Muscle of back (tissue), 11 donors: Measurements from ENCODE around the gene GALNT15. TPM values are rescaled to one million over a fixed set of nuclear protein-coding genes. Genes with fewer than 3 reads are reported as not detected.

Experiments used
- DNase-seq, 3 donors: peaks; one replicate each; pipeline versions ENCODE4 v3.0.0 to v3.0.0-alpha.2; 2013
- polyA plus RNA-seq, 10 donors: library from polyadenylated mRNA; unstranded; fragments of 120-200 nt; gene quantifications; one replicate each; pipeline ENCODE4 v1.2.1, GENCODE V29; 2013; ENCODE audit not compliant: insufficient read length in 10 of 10

GALNT15 gene
- polyA plus RNA-seq, 10 donors, result 0.71 to 2.3 (median 1.3) TPM

DNA sequence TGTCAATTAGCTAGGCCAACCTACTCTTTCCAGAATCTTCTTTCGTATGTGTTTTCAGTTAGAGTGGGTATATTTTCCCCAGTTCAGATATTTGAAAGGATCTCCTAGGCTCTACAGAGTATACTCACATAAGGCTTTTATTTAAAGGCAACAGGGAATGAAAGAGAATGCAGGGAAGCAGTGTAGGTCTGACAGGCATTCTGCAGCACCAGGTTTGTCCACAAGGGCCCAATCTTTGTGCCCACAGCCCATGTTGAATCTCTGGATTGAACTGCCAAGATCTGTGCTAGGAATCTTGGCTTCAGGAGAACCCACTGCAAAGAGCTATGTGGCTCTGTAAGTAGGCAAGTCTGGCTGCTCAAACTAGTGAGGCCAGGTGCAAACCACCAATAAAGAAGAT lies 24.2 kb upstream of the GALNT15 start:
- no peak for DNase-seq

DNA sequence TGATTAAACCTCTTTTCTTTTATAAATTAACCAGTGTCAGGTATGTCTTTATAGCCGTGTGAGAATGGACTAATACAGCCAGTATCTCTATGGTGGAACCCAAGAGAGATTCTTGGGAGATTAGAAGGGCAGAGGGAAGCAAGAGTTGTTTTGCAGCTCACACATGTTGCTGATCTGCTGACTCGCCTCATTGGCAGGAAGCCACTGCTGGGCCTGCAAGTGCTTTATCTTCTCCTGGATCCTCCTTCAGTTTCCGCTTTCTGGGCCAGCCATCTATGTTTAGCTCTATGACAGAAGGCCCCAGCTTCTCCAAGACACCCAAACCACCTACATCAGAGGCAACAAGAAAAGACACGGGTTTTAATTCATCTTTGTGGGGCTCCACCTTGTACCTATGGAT lies 23.4 kb upstream of the GALNT15 start:
- peak; percentile 51 to 84 (median 73) for DNase-seq

DNA sequence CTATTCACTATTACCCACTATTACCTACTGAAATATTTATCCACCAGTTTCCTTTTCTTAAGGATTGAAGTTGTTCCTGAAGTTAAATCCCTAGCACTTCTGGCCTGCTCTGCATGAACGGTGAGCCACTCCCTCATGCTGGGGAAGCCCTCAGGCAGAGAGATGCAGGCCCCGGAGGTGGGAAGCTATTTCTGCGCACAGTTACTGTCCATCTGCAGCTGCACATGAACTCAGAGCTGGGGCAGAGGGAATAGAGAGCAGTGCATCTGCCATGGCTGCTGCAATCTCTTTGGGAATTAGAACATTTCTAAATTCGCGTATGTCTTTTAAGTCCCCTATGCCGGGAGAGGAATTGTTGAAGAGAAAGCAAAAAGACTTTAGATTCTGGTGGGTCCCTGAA lies 6.3 kb upstream of the GALNT15 start:
- peak in 1 of 3 donors; percentile 67 for DNase-seq

DNA sequence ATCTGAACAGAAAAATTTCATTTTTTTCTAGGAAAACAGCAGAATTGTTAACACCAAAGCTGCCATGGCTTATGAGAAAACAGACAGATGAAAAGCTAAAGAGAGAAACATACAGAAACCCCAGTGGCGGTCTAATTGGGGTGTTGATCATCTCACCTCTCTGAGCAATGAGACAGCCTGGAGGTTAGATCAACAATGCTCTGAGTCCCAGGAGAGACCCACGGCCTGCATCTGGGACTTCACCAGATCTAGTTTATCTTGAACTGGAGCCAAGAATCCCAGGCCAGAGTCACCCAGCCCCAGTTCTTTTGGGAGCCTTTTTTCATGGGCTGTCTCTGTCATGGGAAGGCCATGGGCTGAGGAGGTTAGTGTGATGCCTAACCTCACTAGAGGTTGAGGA lies 3.5 kb upstream of the GALNT15 start:
- DNase-seq, result no peak

DNA sequence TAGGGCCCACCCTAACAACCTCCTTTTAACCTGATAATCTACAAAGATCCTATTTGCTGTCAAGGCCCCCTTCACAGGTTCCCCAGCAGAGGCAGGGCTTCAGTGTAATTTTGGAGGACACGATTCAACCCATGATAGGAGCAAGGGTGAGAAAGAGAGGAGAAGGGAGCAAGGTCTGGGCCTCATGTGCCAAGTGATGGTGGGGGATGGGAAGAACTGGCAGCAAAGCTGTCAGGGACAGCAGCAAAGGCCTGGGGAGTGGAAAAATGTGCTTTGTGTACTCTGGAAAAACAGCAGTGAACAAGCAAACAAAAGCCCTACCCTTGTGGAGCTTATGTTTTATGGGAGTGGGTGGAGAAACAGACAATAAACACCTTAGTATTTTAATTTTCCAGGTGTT lies 2.7 kb upstream of the GALNT15 start:
- DNase-seq, result no peak

DNA sequence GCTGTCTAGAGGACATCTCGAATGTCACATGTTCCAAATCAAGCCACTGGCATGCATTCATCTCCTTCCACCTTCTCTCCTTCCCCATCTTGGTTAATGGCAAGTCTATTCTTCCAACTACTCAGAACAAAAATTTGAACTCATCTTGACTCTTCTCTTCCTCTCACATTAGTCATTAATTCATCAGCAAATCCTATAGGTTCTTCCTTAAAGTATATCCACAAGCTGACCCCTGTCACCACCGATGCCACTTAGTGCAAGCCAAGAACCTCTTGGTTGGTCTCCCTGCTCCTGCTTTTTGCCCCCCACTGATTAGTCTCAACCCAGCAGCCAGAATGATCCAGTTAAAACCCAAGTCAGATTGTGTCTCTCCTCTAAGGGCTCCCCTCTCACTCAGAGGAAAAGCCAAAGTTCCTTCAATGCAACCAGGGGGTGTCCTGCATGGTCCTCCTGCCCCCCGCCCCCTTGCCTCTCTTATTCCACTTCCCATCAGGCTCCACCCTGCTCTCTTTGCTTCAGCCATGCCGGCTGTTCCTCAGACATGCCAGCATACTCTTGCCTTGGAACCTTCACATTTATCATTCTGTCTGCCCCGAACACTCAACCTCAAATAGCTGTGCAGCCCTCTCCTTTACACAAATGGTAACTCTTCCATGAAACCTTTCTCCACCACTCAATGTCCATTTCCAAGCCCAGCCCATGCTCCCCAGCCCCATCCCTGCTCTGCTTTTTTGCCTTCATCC lies 1.0 kb upstream of the GALNT15 start:
- no peak for DNase-seq

DNA sequence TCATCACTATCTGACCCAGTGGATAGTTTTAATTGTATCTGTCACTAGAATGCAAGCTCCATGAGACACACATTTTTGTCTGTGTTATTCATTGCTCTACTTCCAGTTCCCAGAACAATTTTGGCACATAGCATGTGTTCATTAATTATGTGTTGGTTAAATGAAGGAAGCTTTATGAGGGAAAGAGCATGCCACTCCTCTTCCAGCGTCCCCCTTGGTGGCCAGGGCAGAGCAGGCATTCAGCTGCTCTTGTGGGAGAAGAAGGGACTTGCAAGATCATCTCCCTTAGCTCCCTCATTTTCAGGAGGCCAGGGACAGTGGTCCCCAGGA lies 489 bp upstream of the GALNT15 start:
- peak in 1 of 3 donors; percentile 78 for DNase-seq

DNA sequence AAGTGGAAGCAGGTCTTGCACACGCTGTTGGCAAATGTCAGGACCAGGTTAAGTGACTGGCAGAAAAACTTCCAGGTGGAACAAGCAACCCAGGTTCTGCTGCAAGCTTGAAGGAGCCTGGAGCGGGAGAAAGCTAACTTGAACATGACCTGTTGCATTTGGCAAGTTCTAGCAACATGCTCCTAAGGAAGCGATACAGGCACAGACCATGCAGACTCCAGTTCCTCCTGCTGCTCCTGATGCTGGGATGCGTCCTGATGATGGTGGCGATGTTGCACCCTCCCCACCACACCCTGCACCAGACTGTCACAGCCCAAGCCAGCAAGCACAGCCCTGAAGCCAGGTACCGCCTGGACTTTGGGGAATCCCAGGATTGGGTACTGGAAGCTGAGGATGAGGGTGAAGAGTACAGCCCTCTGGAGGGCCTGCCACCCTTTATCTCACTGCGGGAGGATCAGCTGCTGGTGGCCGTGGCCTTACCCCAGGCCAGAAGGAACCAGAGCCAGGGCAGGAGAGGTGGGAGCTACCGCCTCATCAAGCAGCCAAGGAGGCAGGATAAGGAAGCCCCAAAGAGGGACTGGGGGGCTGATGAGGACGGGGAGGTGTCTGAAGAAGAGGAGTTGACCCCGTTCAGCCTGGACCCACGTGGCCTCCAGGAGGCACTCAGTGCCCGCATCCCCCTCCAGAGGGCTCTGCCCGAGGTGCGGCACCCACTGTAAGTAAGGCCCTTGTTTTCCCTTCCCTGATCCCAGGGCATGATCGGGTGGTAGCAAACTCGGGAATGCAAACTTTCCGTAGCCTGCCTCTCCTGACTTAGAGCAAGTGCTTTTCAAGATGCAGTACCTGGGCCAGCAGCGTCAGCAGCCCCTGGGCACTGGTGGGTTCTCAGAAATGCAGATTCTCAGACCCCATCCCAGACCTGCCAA lies 759 bp downstream of the GALNT15 start:
- no peak for DNase-seq

DNA sequence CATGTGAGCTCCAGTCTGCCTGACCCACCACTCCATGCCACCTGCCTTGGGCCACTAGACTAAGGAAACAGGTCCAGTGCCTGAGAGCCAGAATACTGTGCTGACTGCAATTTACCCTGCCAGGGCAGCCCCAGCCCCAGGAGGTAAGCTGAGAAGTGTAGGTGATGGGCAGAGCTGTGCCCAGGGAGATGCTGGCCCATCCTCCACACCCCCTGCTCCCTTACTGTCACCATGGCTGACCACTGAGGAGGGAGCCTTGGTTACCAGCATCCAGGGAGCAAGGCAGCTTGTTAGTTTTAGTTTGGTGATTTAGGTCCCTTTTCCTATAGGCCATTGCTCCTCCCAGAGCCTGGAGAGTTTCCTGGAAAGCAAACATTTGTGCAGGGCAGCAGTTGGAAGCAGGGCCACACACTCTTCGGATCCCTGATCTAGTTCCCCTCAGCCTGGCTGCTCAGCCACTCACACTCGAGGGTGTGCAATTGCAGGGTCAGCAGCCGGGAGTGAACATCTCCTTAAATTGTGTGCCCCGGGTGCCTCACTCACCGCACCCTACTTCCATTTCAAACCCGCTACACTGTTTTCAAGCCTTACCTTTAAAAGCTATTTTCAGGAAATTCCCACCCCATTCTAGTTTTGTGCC lies 2.0 kb downstream of the GALNT15 start:
- DNase-seq, result no peak

DNA sequence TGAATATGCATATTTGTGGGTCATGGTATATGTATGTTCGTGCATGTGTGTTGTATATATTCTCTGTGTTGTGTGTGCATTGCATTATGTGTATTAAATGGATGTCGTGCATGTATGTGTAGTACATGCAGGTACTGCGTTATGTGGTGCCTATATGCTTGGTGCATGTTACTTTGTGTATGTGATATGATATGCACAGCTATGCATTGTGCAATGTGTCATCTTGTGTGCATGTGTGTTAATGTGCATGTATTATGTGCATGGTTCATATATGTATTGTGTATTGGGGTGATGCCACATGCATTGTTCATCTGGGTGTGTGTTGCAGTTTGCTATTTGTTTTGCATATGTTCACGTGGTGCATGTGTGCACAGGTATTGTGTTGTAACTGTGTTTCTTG lies 2.9 kb downstream of the GALNT15 start:
- DNase-seq, result no peak

DNA sequence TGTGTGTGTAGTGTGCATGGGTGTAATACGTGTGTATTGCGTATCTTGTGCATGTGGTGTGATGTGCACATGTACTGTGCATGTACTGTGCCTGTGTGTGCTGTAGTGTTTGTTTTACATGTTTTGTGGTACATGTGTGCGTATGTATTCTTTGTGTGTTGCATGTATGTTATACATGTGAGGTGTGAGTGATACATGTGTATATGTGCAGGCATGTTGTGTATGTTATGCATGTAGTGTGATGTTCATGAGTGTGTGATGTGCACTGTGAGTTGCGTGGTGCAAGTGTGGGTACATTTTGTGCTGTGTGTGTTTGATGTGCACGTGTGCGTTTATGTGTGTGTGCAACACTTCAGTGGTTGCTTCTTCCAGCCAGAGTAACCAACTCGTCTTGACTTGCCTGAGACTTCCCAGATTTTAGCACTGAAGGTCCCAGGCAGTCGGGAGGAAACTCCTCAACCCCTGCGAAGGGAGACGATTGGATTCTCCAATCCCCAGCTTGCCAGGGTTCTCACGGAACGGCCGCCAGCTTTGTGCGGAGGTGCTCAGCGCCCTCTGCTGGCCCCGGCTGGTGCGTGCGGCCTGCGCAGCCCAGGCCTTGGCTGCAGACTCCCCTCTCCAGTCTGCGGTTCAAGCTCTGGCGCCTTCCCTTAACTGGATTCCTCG lies 3.6 kb downstream of the GALNT15 start:
- DNase-seq, result peak; percentile 88 to 90 (median 90)

DNA sequence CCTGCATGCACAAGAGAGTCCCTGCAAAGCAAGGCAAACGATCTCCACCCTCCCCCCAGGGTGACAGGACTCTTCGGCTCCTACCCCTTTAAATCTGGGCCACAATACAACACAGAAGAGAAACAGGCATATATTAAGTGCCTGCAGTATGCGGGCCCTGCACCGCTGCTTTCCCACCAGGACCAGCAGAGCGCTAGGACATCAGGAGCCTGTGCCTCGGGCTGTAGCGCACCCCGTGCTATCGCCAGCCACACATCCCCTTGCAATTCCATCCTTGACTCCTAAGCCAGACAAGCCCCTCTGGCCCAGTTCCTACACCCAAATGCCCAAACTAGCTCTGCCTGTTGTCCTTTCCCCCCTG lies 4.1 kb downstream of the GALNT15 start:
- no peak for DNase-seq

DNA sequence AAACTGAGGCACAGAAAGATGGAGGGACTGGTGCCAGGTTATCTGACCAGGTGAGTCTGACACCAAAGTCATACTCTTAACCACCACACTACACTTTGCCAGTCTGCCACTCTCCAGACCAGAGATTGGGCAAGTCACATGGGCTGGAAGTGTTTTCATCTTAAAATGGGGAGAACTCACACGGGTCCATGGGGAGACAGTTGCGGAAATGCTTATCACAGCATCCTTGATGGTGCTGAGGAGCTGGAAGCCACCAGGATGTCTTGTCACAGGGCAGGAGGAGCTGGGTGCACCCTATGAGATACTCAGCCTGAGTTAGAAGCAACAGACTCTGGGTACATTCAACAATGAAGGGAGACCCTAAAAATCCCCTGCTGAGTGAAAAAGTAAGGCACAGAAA lies 4.8 kb downstream of the GALNT15 start:
- no peak for DNase-seq

DNA sequence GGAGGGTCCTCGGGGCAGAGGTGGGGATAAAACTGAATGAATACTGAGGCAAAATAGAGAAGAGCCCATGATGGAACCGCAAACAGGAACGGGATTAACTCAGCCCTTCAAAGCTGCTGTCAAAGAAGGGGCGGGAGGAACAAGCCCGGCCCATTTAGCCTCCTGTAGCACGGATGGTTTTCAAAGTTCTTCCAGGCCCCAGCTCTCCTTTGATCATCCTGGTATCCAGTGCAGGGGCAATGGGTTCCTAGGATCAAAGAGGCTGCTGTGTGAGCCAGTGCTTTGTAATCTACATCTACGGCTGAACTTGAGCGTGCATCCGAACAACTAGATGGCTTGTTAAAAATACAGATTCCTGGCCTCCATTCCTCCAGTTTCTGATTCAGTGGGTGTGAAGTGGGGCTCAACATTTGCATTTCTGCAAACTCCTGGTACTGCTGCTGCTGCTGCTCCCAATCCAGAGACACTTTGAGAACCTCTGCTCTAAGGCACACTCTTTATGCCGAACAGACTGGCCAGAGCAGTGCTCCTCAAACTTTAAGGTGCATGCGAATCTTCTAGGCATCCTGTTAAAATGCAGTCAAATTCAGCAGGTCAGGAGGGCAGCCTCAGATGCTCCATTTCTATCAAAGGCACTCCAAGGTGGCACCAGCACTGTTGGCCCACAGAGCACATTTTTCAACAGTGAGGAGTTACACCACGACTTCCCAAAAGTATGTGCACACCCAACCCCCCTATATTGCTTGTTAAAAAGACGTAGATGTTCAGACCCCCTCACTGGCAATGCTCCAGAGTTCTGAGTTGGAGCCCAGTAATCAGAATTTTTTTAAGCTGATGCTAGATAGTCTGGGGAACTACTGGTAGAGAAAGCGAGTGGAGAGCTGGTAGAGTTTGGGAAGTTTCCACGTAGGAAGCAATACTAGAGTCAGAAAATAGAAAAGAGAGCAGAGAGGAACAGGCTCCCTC lies 5.6 kb downstream of the GALNT15 start:
- peak in 1 of 3 donors; percentile 81 for DNase-seq

DNA sequence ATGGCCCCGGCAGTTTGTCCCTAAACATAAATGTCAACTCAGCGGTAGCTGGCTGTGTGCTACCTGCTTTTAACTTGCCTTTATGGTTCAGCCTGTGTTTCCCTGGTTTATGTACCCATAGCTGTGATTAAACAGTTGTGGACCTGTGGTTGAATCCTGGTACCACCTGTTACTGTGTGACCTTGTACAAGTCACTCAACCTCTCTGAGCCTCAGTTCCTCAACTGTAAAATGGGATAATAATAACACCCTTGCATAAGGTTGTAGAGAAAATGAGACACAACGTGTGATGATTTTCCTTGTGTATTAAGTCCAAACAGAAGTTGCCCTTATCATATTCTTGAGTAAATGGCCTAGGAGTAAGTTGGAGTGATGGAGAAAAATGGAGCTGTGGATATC lies 6.3 kb downstream of the GALNT15 start:
- no peak for DNase-seq

DNA sequence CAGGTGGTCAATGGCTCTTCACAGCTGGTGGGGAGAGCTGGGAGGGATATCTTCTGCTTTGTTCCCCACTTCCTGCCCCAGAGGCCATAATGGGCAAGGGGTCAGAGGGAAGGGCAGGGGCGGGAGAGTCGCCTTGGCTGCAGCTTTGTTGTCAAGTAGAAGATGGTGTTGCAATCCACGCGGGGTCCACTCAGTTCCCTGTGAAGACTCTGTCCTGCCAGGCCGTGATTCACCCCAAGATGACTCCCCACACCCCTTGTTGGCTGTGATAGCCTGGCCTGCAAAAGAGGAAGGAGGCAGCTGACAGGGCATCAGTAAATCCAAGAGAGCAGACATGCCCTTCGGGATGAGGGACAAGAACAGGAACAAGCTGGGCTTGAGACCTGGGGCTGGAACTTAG lies 6.9 kb downstream of the GALNT15 start:
- DNase-seq, result no peak

DNA sequence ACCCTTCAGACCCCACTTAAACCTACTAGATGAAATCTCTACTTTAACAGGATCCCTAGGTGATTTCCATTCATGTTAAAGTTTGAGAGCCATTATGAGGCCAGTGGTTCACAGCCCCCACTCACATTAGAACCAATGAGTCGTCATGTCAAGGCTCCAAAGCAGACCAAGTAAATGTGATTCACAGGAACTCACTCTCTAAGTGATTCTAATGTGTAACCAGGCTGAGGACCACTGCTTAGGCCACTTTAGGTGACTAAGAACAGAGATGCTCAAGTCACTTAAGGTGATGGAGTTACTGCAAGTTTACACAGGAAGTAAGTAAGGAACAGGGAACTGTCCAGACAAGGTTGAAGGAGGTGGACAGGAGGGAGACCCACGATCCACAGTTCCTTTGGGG lies 7.7 kb downstream of the GALNT15 start:
- no peak for DNase-seq

DNA sequence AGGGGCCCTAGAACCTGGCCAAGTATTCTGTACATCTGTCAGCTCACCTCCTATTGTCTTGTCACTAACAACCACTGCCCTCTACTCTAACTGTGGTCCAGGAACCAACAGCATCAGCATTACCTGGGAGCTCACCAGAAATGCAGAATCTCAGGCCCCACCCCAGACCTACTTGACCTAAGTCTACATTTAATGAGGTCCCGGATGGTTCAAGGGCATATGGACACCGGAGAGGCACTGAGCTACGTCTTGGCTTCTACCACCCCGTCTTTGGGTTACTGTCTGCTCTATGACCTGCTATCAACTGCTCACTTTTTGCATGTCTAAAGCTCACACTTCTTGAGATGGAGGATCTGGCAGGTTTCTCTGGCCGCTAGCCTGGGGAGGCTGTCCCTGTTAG lies 8.1 kb downstream of the GALNT15 start:
- no peak for DNase-seq

DNA sequence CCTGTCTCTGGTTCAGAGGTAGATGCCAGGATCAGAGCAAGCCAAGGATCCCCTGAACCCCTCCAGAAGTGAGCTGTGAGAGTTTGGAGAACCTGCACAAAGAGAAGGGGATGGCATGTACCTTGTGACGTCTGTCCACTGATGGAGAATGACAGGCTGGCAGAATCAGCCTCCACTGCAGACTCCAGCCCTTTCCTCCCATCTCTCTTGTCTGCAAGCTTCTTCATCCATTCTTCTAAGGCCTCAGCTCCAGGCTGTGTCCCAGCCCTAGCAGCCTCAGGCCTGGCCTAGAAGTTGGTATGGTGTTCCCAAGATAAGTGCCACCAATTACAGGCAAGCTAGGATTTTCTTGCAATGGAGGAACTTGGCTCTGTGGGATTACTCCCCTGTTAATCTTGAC lies 8.6 kb downstream of the GALNT15 start:
- DNase-seq, result no peak

DNA sequence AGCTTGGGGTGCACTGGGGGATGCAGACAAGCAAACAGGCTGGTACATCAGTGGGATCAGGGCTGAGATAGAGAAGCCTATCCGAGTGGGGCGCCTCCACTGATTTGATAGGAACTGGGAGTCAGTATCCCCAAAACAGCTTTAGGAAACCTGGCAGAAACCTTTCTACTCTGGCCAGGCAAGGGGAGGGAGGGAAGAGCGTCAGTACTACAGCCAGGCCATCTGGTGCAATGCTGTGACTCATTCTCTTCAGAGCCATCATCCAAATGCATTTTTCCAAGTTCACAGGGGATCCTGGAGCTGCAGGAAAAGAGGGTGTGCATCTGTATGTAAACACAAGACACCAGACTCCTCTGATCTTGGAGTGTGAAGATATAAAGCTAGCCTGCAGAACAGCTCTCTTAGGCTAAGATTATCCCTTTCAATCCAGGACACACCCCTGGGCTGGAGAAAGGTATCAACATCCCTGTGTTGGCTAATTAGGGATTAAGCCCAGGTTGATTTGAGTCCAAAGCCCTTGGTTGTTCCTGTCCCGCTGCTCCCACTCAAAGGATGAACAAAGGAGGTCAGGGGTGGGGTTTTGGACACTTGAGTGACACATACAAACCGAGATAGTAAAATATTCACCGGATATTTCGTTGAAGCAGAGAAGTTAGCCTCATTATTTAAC lies 9.3 kb downstream of the GALNT15 start:
- peak; percentile 67 to 85 (median 85) for DNase-seq
